H9 (cell line): ENCODE data around the gene ZNF134. TPM values are rescaled to one million over a fixed set of nuclear protein-coding genes. Genes with fewer than 3 reads are reported as not detected.

Experiments
- DNase-seq: peaks from one replicate; pipeline ENCODE4 v3.0.0-alpha.2; 2017
- H2AFZ ChIP-seq: one replicate; pipeline ENCODE4 v1.6.1; 2013; ENCODE audit warnings: mild to moderate bottlenecking, low read length, control low read depth, moderate library complexity
- H2AK5ac ChIP-seq: 2 replicates; pipeline ENCODE4 v1.6.1; 2013; ENCODE audit warnings: low read length, control low read depth, mixed read lengths; ENCODE audit not compliant: insufficient read length
- H2BK120ac ChIP-seq: one replicate; pipeline ENCODE4 v1.6.1; 2013; ENCODE audit warnings: low read depth, mild to moderate bottlenecking, low read length, control low read depth, inconsistent platforms; ENCODE audit not compliant: poor library complexity, severe bottlenecking
- H2BK12ac ChIP-seq: 2 replicates; pipeline ENCODE4 v1.6.1; 2013; ENCODE audit warnings: low read length, control low read depth, mixed read lengths, low read depth; ENCODE audit not compliant: insufficient read length
- H2BK15ac ChIP-seq: 2 replicates; pipeline ENCODE4 v1.6.1; 2013; ENCODE audit warnings: low read depth, low read length, control low read depth
- H2BK20ac ChIP-seq: one replicate; pipeline ENCODE4 v1.6.1; 2013; ENCODE audit warnings: low read depth, mild to moderate bottlenecking, low read length, control low read depth, inconsistent platforms; ENCODE audit not compliant: poor library complexity, severe bottlenecking
- H2BK5ac ChIP-seq: 2 replicates; pipeline ENCODE4 v1.6.1; 2013; ENCODE audit warnings: low read length, control low read depth, mixed read lengths; ENCODE audit not compliant: insufficient read length
- H3K14ac ChIP-seq: 2 replicates; pipeline ENCODE4 v1.6.1; 2013; ENCODE audit warnings: low read length, control low read depth; ENCODE audit not compliant: insufficient read depth
- H3K18ac ChIP-seq: 2 replicates; pipeline ENCODE4 v1.6.1; 2013; ENCODE audit warnings: low read depth, mild to moderate bottlenecking, mixed read lengths, low read length, control low read depth; ENCODE audit not compliant: insufficient read length
- H3K23ac ChIP-seq: 2 replicates; pipeline ENCODE4 v1.6.1; 2013; ENCODE audit warnings: low read length, control low read depth, mixed read lengths, low read depth; ENCODE audit not compliant: insufficient read length
- H3K23me2 ChIP-seq: 2 replicates; pipeline ENCODE4 v1.6.1; 2013; ENCODE audit warnings: low read depth, mild to moderate bottlenecking, mixed read lengths, low read length, control low read depth; ENCODE audit not compliant: insufficient read length, poor library complexity, severe bottlenecking
- H3K27ac ChIP-seq: 2 replicates; pipeline ENCODE4 v1.5.1; 2013; ENCODE audit warnings: low read length, control low read depth, mixed read lengths, low read depth; ENCODE audit not compliant: insufficient read length
- H3K27me3 ChIP-seq: 2 replicates; pipeline ENCODE4 v1.6.1; 2013; ENCODE audit warnings: low read length, control low read depth, inconsistent platforms; ENCODE audit not compliant: insufficient read depth
- H3K4ac ChIP-seq: 2 replicates; pipeline ENCODE4 v1.6.1; 2013; ENCODE audit warnings: low read depth, mild to moderate bottlenecking, control low read depth, inconsistent platforms, low read length, moderate library complexity
- H3K4me1 ChIP-seq: 2 replicates; pipeline ENCODE4 v1.6.1; 2013; ENCODE audit warnings: low read length, control low read depth, inconsistent platforms; ENCODE audit not compliant: insufficient read depth
- H3K4me2 ChIP-seq: 2 replicates; pipeline ENCODE4 v1.6.1; 2013; ENCODE audit warnings: low read length, control low read depth, mixed read lengths; ENCODE audit not compliant: insufficient read length, insufficient read depth
- H3K56ac ChIP-seq: 2 replicates; pipeline ENCODE4 v1.6.1; 2013; ENCODE audit warnings: low read depth, mild to moderate bottlenecking, mixed read lengths, low read length, control low read depth; ENCODE audit not compliant: insufficient read length
- H3K79me1 ChIP-seq: 2 replicates; pipeline ENCODE4 v1.6.1; 2013; ENCODE audit warnings: low read depth, mild to moderate bottlenecking, moderate library complexity, low read length, control low read depth, inconsistent platforms; ENCODE audit not compliant: insufficient read depth, poor library complexity, severe bottlenecking
- H3K79me2 ChIP-seq: 2 replicates; pipeline ENCODE4 v1.6.1; 2013; ENCODE audit warnings: low read length, control low read depth, inconsistent platforms; ENCODE audit not compliant: insufficient read depth
- H3K9ac ChIP-seq: 2 replicates; pipeline ENCODE4 v1.6.1; 2013; ENCODE audit warnings: low read length, control low read depth, mixed read lengths; ENCODE audit not compliant: insufficient read length; ENCODE audit errors: extremely low read depth
- H3K9me3 ChIP-seq: one replicate; pipeline ENCODE4 v1.6.1; 2013; ENCODE audit warnings: low read depth, low read length, inconsistent platforms; ENCODE audit not compliant: control insufficient read depth
- H3T11ph ChIP-seq: one replicate; pipeline ENCODE4 v1.6.1; 2013; ENCODE audit warnings: mild to moderate bottlenecking, low read length, control low read depth, inconsistent platforms
- H4K20me1 ChIP-seq: one replicate; pipeline ENCODE4 v1.6.1; 2013; ENCODE audit not compliant: control insufficient read depth, insufficient read length, insufficient read depth
- H4K5ac ChIP-seq: 2 replicates; pipeline ENCODE4 v1.6.1; 2013; ENCODE audit warnings: low read depth, mild to moderate bottlenecking, mixed read lengths, low read length, control low read depth; ENCODE audit not compliant: insufficient read length
- H4K8ac ChIP-seq: replicated peaks from 2 replicates; pipeline ENCODE4 v1.6.1; 2013; ENCODE audit warnings: low read length, control low read depth, mixed read lengths, low read depth; ENCODE audit not compliant: insufficient read length
- H4K91ac ChIP-seq: 2 replicates; pipeline ENCODE4 v1.6.1; 2013; ENCODE audit warnings: low read depth, mild to moderate bottlenecking, moderate library complexity, mixed read lengths, low read length, control low read depth; ENCODE audit not compliant: insufficient read length
- H3K27ac Mint-ChIP-seq, 3 experiments: 2 replicates in 2 of 3; 3 replicates in 1 of 3; pipeline ENCODE4 v1.8.0; 2020 to 2021; ENCODE audit warnings: mixed read lengths in 3 of 3, mild to moderate bottlenecking in 1 of 3, moderate library complexity in 1 of 3
- H3K27me3 Mint-ChIP-seq: 2 replicates; pipeline ENCODE4 v1.8.0; 2021; ENCODE audit warnings: low read depth, mild to moderate bottlenecking, moderate library complexity, mixed read lengths
- H3K36me3 Mint-ChIP-seq, 3 experiments: 2 replicates in 2 of 3; 3 replicates in 1 of 3; pipeline ENCODE4 v1.8.0; 2020 to 2021; ENCODE audit warnings: low read depth in 3 of 3, mixed read lengths in 3 of 3; ENCODE audit not compliant: insufficient read depth in 1 of 3
- H3K4me1 Mint-ChIP-seq, 2 experiments: 2 replicates each; pipeline ENCODE4 v1.8.0; 2020; ENCODE audit warnings: mixed read lengths in 2 of 2
- H3K4me3 Mint-ChIP-seq, 2 experiments: 2 replicates in 1 of 2; 3 replicates in 1 of 2; pipeline ENCODE4 v1.8.0; 2020 to 2021; ENCODE audit warnings: mild to moderate bottlenecking in 2 of 2, mixed read lengths in 2 of 2, moderate library complexity in 1 of 2
- H3K9me3 Mint-ChIP-seq, 2 experiments: 2 replicates in 1 of 2; 3 replicates in 1 of 2; pipeline ENCODE4 v1.8.0; 2020; ENCODE audit warnings: mild to moderate bottlenecking in 2 of 2, mixed read lengths in 2 of 2, moderate library complexity in 1 of 2
- CTCF ChIP-seq: fragments of 200-600 bp; sonication (generic); conservative IDR thresholded peaks from 3 replicates; pipeline ENCODE4 v1.8.0; 2021; ENCODE audit warnings: antibody characterized with exemption, mild to moderate bottlenecking
- WGBS: extraction: QIAGEN DNeasy Blood & Tissue Kit; methylation state at CpG from one replicate; pipeline ENCODE4 v1.1.7; 2013; ENCODE audit warnings: missing lambda C conversion rate, low lambda C conversion rate, mixed read lengths; ENCODE audit not compliant: insufficient read length; ENCODE audit errors: extremely low coverage; 5-methylcytosine and 5-hydroxymethylcytosine counted together
- total RNA-seq: library from RNA; stranded (reverse); gene quantifications from 2 replicates; pipeline ENCODE4 v1.2.1, GENCODE V29; 2021

Gene ZNF134
- total RNA-seq, 1 experiment from 2014 or later, result 44.1 TPM

DNA sequence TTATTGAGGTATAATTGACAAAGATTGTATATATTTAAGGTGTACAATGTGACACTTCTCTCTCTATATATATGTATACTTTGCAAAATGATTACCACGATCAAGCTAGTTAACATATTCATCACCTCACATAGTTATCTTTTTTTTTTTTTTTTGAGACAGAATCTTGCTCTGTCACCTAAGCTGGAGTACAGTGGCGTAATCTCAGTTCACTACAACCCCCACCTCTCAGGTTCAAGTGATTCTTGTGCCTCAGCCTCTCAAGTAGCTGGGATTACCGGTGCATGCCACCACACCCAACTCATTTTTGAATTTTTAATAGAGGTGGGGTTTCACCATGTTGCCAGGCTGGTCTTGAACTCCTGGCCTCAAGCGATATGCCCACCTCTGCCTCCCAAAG, 58.4 kb downstream of the ZNF134 start:
- Histone ChIP-seq H2BK5ac (no peak overlapping the region), H3K23me2 (no peaks in the 10 kb centered on the region), H2AK5ac (no peak overlapping the region), H2AFZ (no peak overlapping the region), H3K79me2 (no peaks in the 10 kb centered on the region), H3K27ac (no peak overlapping the region), H2BK15ac (no peak overlapping the region), H3K4ac (no peak overlapping the region), H2BK20ac (no peak overlapping the region), H3K79me1 (no peaks in the 10 kb centered on the region), H3K9ac (no peak overlapping the region), H3T11ph (no peak overlapping the region), H3K4me2 (no peak overlapping the region), H2BK120ac (no peak overlapping the region), H4K8ac (no peak overlapping the region), H3K56ac (no peak overlapping the region), H3K27me3 (no peaks in the 10 kb centered on the region), H3K23ac (no peak overlapping the region), H4K91ac (no peak overlapping the region), H4K20me1 (no peaks in the 10 kb centered on the region), H3K9me3 (no peaks in the 10 kb centered on the region), H2BK12ac (no peak overlapping the region), H4K5ac (no peak overlapping the region), H3K4me1 (peaks cover 2% of the 10 kb centered on the region; the same call in 1 of the 2 replicates), H3K18ac (no peak overlapping the region), H3K14ac (no peak overlapping the region)
- peaks cover 2% of the 10 kb centered on the region in 2 experiments for H3K4me1 Mint-ChIP-seq
- no peaks in the 10 kb centered on the region for H3K36me3 Mint-ChIP-seq
- H3K4me3 Mint-ChIP-seq, result no peak overlapping the region
- H3K27me3 Mint-ChIP-seq, result peaks cover 58% of the 10 kb centered on the region
- no peaks in the 10 kb centered on the region for H3K9me3 Mint-ChIP-seq
- no peak overlapping the region for H3K27ac Mint-ChIP-seq
- WGBS, result no CpG with 5 or more reads among the region's 4 CpGs
- no peak for DNase-seq
- TF ChIP-seq CTCF, result no peak

Other genes starting within 250 kb of the ZNF134 start
- gene ZNF548, start 224.4 kb upstream of the ZNF134 start, total RNA-seq, result 13.0 and 13.9 TPM in 2 replicates
- gene ZNF17, start 203.1 kb upstream of the ZNF134 start, total RNA-seq, result 14.0 and 16.3 TPM in 2 replicates
- gene ZNF749, start 178.9 kb upstream of the ZNF134 start, total RNA-seq, result 25.0 and 27.8 TPM in 2 replicates
- gene VN1R1, start 157.1 kb upstream of the ZNF134 start, total RNA-seq, result 0.53 and 0.74 TPM in 2 replicates
- gene ZNF772, start 136.7 kb upstream of the ZNF134 start, total RNA-seq, result 11.4 and 14.4 TPM in 2 replicates
- gene ZNF419, start 126.5 kb upstream of the ZNF134 start, total RNA-seq, result 12.8 and 13.4 TPM in 2 replicates
- 7.1 and 8.2 TPM in 2 replicates for gene ZNF773, start 114.3 kb upstream of the ZNF134 start, total RNA-seq
- 10.2 and 11.6 TPM in 2 replicates for gene ZNF549, start 86.9 kb upstream of the ZNF134 start, total RNA-seq
- gene ZNF550, start 54.4 kb upstream of the ZNF134 start, total RNA-seq, result 11.4 and 13.5 TPM in 2 replicates
- 10.9 and 11.4 TPM in 2 replicates for gene ZNF416, start 35.3 kb upstream of the ZNF134 start, total RNA-seq
- 27.8 and 28.1 TPM in 2 replicates for gene ZIK1, start 30.1 kb upstream of the ZNF134 start, total RNA-seq
- 7.9 and 9.3 TPM in 2 replicates for gene ZNF530, start 14.4 kb upstream of the ZNF134 start, total RNA-seq
- 12.9 and 14.8 TPM in 2 replicates for gene ZNF211, start 18.9 kb downstream of the ZNF134 start, total RNA-seq
- not detected in 2 replicates for gene ZSCAN4, start 54.7 kb downstream of the ZNF134 start, total RNA-seq
- gene ZNF551, start 67.7 kb downstream of the ZNF134 start, total RNA-seq, result 28.7 and 30.6 TPM in 2 replicates
- gene ZNF154, start 95.0 kb downstream of the ZNF134 start, total RNA-seq, result 17.6 and 18.7 TPM in 2 replicates
- 9.0 and 9.3 TPM in 2 replicates for gene ZNF671, start 113.4 kb downstream of the ZNF134 start, total RNA-seq
- 19.7 and 22.8 TPM in 2 replicates for gene ZNF776, start 132.6 kb downstream of the ZNF134 start, total RNA-seq
- 14.8 and 17.6 TPM in 2 replicates for gene ZNF586, start 155.4 kb downstream of the ZNF134 start, total RNA-seq
- 9.2 and 11.3 TPM in 2 replicates for gene ZNF552, start 200.7 kb downstream of the ZNF134 start, total RNA-seq
- gene ZNF587B, start 216.1 kb downstream of the ZNF134 start, total RNA-seq, result 41.8 and 45.2 TPM in 2 replicates
- 37.5 and 40.0 TPM in 2 replicates for gene ZNF587, start 235.6 kb downstream of the ZNF134 start, total RNA-seq